ENCODE measurements around the gene PGM1.
"Not testable (repeated sequence)": the region's sequence is repeated elsewhere in the genome, so short reads cannot be mapped to it uniquely, and the experiment has no call there.

Gene PGM1

GRCh38 chr1:63593303-63593885, at the start of gene PGM1:
PGM1 (plus strand) TSS chr1:63593411; CDS start chr1:63593489, 78 bp downstream.
- DNase-seq = peak; percentile 60 to 67

GRCh38 chr1:63545780-63546179, 47.4 kb upstream of the PGM1 start:
- DNase-seq = no peak

GRCh38 chr1:63547621-63548294, 45.5 kb upstream of the PGM1 start:
- no peak for DNase-seq

GRCh38 chr1:63548303-63548702, 44.9 kb upstream of the PGM1 start:
- no peak for DNase-seq

GRCh38 chr1:63548877-63549276, 44.3 kb upstream of the PGM1 start:
- no peak for DNase-seq

- DNase-seq = no peak
Observed at GRCh38 chr1:63555480-63555879, 37.7 kb upstream of the PGM1 start.

- DNase-seq = peak in 1 of 2 donors; percentile 19
Observed at GRCh38 chr1:63557365-63557987, 35.7 kb upstream of the PGM1 start.

GRCh38 chr1:63559357-63559756, 33.9 kb upstream of the PGM1 start:
- no peak for DNase-seq

GRCh38 chr1:63563745-63564144, 29.5 kb upstream of the PGM1 start:
- DNase-seq = no peak

GRCh38 chr1:63569068-63569467, 24.1 kb upstream of the PGM1 start:
- no peak for DNase-seq

- DNase-seq = no peak
Observed at GRCh38 chr1:63569640-63570316, 23.4 kb upstream of the PGM1 start.

GRCh38 chr1:63572686-63573085, 20.5 kb upstream of the PGM1 start:
- DNase-seq = not testable (repeated sequence)

- DNase-seq = not testable (repeated sequence)
Observed at GRCh38 chr1:63574203-63574796, 18.9 kb upstream of the PGM1 start.

GRCh38 chr1:63575340-63575826, 17.8 kb upstream of the PGM1 start:
- DNase-seq = peak in 1 of 2 donors; percentile 4

GRCh38 chr1:63586326-63586725, 6.9 kb upstream of the PGM1 start:
- not testable (repeated sequence) for DNase-seq

GRCh38 chr1:63590166-63590560, 3.0 kb upstream of the PGM1 start:
- no peak for DNase-seq

- DNase-seq = peak in 1 of 2 donors; percentile 1
Observed at GRCh38 chr1:63592536-63593302, 492 bp upstream of the PGM1 start.

GRCh38 chr1:63593886-63594605, 835 bp downstream of the PGM1 start:
- peak; percentile 63 to 69 for DNase-seq

GRCh38 chr1:63595435-63595834, 2.2 kb downstream of the PGM1 start:
- no peak for DNase-seq

GRCh38 chr1:63599799-63600198, 6.6 kb downstream of the PGM1 start:
- no peak for DNase-seq

GRCh38 chr1:63600248-63600647, 7.0 kb downstream of the PGM1 start:
- DNase-seq = no peak

GRCh38 chr1:63601061-63601460, 7.8 kb downstream of the PGM1 start:
- DNase-seq = no peak
